Stimulated activated CD4-positive, alpha-beta T cell treated with anti-CD3 and anti-CD28 coated beads, Interleukin-12 subunit alpha, Interleukin-12 subunit beta, amount 100 ng/mL, for 4 hours (primary cell): Measurements from ENCODE around the gene CIB4.

Experiments
- DNase-seq: peaks from one replicate; pipeline ENCODE4 v3.0.0-alpha.2; 2020

CIB4 gene

DNA sequence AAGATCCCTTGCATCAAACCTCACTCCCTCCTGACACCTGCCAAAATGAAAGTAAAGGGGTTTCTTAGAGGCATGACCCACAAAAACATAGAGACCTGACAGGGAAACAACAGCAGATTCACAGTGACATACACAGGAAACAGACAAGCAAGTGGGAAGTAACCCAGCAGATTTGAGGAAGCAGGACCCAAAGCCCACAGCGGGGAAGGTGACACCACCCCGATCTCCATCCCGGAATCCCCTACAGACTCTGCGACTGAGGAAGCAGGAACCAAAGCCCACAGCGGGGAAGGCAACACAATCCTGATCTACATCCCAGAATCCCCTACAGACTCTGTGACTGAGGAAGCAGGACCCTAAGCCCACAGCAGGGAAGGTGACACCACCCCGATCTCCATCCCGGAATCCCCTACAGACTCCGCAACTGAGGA, 21.6 kb downstream of the CIB4 start:
- DNase-seq, result no peak

DNA sequence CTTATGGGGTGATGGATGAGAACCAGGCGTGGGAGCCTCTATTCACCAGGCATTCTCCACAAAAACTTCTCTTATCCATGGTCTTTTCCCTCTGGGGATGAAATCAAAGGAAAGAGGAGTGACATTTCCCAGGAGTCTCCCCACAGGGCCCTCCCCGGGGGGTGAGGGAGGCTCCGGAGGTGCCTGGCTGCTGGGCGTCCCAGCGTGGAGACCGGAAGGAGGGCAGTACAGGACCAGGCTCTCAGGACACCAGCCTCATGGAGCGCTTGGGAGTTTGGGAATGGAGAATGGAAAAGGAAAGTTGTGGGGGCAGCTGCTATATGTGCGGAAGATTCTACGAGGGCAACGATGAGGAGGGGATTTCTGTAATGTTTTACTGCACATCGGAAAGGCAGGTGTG, 22.1 kb downstream of the CIB4 start:
- DNase-seq, result no peak

DNA sequence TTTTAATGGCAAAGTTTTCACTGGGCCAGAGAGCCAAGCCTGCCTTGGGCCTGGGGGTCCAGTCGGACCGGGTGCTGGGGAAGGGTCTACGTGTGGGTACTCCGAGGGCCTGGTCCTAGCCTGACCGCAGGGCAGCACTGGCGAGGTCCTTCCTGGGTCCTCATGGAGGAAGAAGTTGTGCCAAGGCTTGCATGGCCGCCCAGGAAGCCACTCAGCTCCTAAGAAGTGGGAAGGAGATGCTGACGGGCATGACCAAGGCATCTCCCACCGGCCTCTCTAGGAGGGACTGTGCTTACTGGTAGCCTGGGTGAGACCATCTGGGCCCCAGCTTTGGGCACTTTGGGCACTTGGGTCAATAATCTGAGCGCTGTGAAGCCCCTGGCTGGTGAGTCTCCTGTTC, 22.6 kb downstream of the CIB4 start:
- no peak for DNase-seq

DNA sequence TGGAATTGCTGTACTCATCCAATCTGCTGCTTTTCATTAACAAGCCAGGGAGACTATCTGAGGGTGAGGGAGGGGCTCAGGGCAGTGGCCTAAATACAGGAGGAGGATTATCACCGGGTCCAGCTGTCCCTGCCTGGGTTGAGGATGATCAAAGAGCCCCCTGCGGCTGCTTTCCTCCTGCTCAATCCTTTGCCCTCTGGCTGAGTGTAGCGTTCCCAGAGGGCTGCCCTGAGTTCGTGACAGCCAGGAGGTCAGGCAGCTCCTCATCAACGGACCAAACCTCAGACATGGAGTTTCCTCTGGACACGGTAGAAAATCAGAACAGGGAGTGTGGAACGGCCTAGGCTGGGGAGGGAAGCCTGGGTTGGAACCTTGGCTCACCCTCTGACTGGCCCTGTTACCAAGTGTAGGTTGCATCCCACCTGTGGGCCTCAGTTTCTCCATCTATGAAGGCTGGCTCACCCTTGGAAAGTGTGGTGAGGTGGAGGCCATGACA, 23.5 kb downstream of the CIB4 start:
- no peak for DNase-seq

DNA sequence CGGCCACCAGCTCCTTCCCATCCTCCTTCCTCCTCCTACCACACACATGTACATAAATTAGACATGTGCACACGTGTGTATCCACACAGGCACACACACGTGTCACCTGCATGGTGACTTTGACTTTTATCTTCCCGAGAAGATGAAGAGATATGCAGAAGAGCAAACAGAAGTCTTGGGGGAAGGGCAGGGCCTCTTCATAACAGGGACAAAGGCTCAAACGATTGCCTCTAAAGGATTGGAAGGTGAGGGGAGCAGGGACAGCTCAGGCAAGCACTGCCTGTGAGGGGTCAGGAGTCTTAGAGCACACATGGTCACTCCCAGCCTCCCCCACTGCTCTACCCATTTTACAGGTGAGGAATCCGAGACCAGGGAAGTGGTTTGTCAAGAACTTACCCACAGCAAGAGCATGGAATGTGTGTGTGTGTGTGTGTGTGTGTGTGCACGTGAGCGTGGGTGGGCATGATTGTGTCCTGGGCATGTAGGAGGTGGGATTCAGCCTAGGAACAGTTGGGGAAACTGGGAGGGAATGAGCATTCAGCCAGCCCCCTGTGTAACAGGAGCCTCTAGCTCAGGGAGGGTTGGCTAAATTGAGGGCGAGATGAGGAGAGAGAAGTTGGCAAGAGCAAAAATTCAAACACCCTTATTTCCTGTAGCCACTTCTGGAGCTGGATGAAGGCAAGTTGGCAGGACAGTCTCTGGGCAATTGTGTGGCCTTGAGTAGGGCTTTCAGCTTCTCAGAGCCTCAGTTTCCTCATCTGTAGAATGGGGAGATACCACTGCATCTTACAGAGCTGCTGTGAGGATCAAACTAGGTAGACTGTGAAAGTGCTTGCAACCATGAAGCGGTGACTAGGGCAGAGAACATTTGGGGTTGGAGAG, 24.2 kb downstream of the CIB4 start:
- no peak for DNase-seq

DNA sequence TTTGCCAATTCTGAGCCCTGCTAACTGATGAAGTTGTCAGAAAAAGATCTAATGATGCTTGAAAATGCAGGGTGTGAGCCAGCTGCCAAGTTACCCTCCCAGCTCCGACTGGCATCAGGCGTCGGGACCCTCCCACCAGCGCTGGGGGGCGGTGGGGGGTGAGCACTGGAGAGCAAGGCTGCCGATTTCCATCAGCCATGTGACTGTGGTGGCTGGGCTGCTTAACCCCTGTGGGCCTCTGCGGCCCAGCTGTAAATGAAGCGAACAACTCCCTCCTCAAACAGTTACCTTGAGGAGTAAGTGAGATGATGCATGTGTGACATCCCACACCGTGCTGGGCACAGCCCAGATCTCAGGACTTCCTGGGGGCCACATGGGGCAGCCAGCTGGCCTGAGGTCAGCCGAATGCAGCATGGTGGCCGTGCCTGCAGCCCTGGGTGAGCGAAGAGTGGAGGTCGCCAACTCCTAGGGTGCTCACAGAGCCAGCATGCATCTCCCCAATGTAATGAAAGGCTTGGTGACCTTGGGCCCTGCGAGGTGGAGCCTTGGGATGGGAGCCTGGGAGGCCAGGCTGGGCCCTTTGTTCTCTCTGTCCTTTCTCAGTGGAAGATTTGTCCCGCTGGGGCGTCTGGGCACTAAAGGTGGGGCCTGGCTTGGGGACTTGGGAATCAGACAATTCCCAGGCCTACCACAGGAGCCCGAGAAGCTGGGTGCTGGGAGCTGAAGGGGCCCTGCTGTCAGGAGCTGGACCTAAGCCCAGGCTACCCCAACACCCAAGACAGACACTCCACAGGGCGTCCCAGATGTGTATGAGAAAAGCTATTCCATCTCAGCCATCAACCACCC, 25.1 kb downstream of the CIB4 start:
- no peak for DNase-seq

DNA sequence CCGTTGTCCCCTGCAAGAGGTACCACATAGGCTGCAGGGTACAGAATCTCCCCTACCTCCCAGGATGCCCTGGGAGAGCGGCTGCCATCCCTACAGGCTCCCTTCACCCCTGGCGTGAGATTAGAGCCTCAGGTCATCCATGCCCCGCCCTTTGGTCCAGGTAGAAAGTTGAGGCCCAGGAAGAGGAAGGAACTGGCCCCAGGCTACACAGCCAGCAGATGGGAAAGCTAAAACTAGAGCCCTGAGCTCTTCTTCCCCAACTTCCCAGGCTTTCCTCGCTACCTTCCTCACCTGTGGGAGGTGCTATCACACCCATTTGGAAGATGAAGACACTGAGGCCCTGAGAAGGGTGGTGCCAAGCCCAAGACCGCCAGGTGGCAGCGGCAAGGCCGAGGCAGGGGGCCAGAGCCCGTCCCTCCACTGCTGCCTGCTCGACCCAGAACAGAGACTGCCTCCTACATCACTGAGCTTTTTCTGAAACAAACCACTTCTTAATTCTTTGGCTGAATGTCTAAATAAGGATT, 25.8 kb downstream of the CIB4 start:
- DNase-seq, result no peak

DNA sequence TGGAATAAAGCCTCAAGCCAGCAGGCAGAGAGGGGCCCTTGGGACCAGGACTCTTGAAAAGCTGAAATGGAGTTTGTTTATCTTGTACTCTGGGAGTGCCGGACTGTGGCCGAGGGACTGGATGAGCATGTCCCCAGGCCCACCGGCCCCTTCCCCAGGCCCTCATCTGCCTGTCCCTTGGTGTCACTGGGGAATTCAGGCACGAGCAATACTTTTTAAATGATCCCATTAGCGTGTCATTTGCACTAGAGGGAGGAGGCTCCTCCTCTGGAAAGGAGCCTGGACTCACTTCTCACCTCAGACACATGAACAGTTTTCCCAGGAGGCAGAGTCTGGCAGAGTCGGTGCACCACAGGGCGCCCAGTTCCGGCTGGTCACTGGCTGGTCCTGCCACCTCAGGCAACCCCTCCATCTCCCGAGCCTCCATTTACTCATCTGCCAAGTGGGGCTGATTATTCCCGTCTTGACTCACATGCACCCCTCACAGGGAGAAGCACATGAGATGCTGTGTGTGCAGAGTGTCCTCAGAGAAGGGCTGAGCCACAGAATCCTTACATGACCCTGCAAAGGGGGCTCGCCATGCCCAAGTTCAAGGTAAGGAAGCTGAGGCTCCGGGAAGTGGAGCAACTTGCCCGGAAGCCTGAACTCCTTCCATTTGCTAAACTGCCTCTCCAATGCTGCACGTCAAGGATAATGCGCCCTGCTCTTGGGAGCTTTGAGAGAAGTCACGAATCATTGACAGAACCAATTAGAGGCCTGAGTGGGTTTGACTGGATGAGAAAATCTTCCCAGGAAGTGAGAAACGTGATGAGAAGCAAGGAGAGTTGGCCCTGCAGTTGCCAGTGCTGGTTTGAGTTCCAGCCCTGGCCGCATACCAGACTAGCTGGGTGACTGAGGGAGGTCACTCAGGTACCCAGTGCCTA, 26.7 kb downstream of the CIB4 start:
- no peak for DNase-seq

DNA sequence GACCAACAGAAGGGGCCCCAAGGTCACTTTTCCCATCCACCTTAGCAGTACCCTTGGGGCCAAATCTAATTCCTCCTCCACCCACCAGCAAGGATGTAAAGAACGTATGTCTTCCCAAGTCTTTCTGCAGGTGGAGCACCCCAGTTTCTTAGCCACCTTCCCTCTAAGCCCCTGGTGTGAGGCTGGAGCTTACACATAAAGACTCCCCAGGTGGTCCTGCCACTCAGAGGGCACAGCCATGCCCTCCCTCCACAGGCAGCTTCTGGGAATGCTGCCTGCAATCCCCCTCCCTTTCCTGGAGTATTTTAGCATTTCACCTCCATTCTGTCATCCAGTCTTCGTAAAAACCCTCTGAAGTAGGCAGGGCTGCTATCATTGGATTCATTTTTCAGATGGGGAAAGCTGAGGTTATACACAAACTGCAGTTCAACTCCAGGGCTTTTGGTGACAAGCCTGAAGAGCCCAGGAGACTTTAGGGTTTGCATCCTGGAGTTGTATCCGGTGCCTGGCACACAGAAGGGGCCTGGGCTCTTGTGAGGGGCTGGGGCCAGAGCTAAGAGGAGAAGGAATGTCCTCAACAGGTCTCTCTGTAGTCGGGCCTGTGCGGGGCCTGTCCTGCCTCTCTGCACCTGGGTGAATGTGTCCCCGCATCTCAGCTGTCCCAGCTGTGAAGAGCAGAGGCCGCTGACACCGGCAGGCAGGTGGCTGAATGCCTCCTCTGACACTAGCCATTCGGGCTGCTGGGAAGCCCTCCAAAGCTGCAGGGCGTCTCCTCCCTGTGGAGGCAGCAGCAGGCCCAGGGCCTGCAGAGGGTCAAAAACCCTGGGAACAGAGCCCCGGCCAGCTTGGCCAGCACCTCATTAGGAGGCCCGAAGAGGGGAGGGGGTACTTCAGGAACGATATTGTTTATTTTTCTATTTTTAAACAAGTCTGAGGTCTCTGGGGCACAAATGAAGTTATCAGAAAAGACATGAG, 27.6 kb downstream of the CIB4 start:
- DNase-seq, result no peak

DNA sequence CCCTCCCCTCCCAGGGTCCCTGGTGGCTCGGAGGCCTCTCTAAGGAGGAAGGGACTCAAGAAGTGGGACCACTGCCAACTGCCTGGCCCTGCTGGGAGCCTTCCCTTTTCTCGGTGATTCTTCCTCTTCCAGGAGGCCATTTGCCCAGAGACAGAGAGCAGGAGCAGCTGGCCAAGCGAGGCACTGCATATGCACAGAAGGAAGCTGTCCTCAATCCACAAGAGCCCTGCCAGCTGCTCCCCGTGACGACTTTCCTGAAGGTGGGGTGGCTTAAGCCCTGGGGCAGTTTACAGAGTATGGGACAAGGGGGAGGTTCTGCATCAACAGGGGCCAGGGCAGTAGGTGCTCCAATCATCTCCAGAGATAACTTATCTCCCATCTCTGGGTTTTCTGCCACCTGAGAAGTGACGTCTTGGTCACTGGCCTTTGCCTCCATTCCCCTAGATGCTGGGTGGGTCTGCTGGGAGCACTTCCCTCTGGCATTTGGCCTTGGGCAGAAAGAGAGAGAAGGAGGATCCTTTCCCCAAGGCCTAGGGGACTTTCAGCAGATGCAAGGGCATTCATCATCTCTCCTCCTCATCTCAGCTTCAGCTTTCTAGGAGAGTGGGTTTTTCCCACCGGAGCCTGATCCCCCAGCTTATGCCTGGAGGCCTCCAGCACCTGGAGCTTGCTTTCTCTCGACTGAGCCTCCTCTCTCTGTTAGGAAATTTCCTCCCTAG, 28.5 kb downstream of the CIB4 start:
- DNase-seq, result no peak

DNA sequence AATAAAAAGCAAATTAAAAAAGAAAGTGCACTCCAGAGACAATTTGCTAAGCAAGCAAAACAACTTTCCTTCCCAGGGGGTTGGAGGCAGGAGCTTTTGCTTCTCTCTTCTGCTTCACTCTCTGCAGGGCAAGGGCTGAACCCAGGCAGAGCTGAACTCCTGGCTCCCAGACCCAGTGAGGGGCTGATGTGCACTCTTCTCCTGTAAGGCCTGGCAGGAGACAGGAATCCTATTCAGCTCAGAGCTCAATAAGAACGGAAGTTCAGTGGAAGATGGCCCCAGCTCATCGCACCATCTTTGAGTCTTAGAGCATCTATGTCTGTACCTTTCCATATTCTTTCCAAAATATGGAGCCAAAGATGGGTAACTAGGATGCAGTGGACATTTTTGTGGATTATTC, 29.1 kb downstream of the CIB4 start:
- no peak for DNase-seq

DNA sequence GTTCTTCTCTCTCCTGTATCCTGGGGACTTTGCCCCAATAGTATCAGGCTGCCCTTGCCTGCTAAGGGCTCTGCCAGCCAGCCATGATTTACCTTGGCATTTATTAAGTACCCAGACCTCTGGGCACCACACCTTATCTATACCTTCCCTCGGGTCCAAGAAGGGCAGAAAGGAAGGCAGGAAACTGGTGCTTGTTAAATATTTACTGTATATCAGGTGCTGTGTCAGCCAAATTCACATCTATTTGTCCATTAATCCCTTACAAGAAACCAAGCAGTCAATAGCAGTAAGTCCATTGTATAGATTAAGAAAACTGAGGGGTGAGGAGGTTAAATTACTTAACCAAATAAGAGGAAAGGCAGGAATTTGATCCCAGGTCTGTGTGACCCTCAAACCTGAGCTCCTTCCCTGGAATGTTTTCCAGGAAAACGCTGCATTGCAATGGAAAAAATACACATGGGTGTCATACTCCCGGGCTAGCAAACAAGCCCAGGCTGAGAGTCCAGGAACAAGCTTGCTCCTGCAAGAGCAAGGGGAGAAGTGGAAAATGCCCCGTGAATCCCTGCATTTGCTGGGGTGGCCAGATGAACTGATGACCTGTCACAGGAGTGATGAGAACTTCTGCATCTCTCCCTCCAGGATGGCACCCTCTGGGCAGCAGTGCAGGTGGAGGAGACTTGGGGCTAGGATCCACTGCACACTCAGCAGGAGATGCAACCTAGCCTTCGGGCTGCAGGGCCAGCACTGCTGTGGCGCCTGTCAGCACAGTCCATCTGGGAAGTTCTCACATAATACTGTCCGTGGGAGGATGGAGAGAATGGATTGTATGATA, 30.4 kb downstream of the CIB4 start:
- DNase-seq, result no peak

DNA sequence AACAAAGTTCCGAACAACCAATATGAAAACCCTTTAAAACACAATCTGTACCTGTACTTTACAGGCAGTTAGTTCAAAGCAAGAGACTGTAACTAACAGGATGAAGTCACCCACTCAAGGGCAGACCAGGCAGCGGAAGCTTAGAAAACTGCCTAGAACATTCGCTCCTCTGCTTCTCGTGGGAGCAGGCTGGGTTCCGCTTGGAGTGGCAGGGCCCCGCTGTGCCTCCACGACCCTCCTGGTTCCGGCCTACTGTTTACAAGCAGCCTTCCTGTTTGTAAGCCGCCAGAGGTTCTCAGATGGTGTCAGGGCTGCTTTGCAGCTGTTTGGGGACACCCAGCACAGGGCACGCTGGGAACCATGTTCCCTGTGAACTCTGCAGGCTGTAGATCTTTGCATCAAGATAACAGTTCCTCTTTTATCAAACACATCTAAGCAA, 31.3 kb downstream of the CIB4 start:
- peak; percentile 5 for DNase-seq

DNA sequence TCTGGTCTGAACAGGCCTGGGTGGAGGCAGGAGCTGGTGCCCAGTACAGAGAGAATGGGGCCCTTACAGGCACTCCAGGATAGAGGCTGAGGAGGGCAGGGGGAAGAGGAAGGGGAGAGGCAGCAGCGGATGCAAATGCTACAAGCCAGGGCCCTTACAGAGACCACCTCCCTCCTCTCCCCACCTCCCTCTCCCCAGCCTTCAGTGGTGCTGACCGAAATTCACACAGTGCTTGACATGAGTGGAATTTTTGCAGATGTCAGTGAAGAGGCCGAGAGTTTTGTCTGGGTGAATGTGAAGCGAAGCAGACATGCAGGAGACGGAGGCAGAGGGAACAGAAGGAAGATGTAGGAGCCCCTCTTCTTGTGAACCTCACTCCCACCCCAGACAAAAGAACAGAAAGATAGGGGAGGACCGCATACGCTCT, 31.9 kb downstream of the CIB4 start:
- no peak for DNase-seq

DNA sequence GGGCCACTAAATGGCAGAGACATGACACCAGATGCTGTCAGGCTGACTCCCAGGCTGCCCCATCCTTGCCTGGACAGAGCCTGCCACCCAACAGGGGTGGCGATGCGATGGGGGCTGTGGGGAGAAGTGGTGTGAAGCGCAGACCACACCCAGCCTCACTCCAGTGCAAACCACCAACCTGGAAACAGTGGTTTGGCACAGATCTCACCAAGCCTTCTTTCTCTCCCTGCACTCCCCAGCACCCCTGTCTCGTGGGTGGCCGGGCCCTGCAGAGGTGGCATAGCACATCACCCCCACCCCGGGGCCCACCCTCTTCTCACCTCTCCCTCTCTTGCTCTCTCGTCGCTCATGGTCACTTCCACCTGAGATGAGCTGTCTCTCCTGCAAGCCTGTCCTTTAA, 32.6 kb downstream of the CIB4 start:
- DNase-seq, result no peak

DNA sequence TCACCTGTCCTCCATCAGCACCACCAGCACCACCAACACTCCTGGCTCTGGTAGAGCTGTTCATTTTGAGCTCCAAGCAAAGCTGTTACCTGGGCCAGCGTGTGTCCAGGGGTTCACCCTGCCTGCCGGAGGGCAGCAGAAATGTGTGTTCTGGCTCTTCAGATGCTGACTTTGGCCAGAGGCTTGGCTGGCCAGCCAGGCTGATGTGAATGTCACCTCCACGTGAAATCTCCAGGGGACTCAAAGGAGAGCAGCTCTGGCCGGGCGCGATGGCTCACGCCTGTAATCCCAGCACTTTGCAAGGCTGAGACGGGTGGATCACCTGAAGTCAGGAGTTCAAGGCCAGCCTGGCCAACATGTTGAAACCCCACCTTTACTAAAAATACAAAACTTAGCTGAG, 33.5 kb downstream of the CIB4 start:
- no peak for DNase-seq

DNA sequence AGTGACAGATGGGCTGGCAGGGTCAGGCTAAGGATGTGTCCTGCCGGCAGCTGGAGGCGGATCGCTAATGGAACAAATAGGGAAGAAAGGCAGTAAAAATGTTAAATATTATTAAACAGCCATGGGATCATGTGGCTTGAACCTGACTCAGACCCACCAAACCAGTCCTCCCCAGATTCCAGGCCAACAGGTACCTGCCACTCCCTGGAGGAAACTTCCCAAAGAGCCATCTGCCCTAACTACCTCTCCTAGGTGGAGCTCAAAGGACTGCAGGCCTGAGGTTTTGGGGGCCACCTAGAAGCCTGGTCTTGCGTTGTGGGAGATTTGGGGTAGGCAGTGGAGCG, 34.3 kb downstream of the CIB4 start:
- no peak for DNase-seq

DNA sequence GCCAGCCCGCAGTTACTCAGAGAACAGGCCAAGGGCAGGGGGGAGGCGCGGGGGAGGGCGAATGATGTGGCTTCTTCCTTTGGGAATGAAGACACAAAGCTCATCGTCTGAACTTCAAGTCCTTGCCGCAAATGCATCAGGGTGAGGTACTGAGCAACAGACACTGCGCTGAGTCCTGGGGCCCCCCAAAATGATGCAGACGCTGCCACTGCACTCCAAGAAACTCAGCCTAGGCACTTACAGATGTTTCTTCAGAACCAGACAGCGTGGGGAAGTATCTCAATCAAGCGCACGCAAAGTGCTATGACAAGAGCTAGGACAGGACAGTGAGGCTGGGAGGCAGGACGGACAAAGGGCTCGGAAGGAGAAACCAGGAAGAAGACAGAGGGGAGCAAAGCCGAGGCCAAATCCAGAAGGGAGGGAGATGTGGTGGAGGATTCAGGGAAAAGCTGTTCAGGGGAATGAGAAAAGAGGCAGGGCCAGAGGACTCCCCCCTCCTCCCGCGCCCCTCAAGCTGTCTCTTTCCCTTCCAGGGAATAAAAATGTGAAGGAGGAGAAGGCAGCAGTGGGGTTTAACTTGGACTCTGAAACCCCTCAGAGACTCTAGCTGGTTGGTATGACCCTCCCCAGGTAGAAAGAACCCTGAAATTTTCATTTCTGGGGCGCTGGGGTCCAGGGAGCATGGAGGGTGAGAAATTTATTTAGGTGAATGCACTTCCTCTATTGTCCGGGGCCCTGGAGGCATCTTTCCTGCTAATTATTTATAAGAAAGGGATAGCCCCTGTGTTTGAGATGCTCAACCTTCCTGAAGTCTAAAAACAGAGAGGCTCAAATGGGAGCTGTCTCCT, 34.9 kb downstream of the CIB4 start:
- DNase-seq, result no peak
